ENCODE data around the gene MTG2.

MTG2 gene

GRCh38 chr20:62179162-62179504 lies 3.7 kb upstream of the MTG2 start:
- H3K4me3 ChIP-seq (ENCODE audit: control insufficient read depth, low read depth, low read length), result no peak overlapping the region
- no peak for TF ChIP-seq CTCF (IDR thresholded peaks at IDR 0.05; ENCODE audit: control insufficient read depth, insufficient read depth, low read depth, low read length, missing control alignments)
- no peak for DNase-seq (ENCODE audit: low read depth)

GRCh38 chr20:62181808-62182207 lies 1.0 kb upstream of the MTG2 start:
- TF ChIP-seq CTCF (IDR thresholded peaks at IDR 0.05; ENCODE audit: control insufficient read depth, insufficient read depth, low read depth, low read length, missing control alignments), result no peak
- H3K4me3 ChIP-seq (ENCODE audit: control insufficient read depth, low read depth, low read length), result no peak overlapping the region; the same call in 1 of the 2 replicates
- DNase-seq (ENCODE audit: low read depth), result no peak

GRCh38 chr20:62183426-62184142 lies 756 bp downstream of the MTG2 start:
- no peak for DNase-seq (ENCODE audit: low read depth)
- peak overlapping the region; percentile 84 for H3K4me3 ChIP-seq (ENCODE audit: control insufficient read depth, low read depth, low read length)
- no peak for TF ChIP-seq CTCF (IDR thresholded peaks at IDR 0.05; ENCODE audit: control insufficient read depth, insufficient read depth, low read depth, low read length, missing control alignments)

- no peak for TF ChIP-seq CTCF (IDR thresholded peaks at IDR 0.05; ENCODE audit: control insufficient read depth, insufficient read depth, low read depth, low read length, missing control alignments)
- H3K4me3 ChIP-seq (ENCODE audit: control insufficient read depth, low read depth, low read length), result no peak overlapping the region
- no peak for DNase-seq (ENCODE audit: low read depth)
Observed at GRCh38 chr20:62186096-62186426, 3.2 kb downstream of the MTG2 start.

GRCh38 chr20:62186887-62187866 lies 4.3 kb downstream of the MTG2 start:
- no peak overlapping the region for H3K4me3 ChIP-seq (ENCODE audit: control insufficient read depth, low read depth, low read length)
- DNase-seq (ENCODE audit: low read depth), result no peak
- TF ChIP-seq CTCF (IDR thresholded peaks at IDR 0.05; ENCODE audit: control insufficient read depth, insufficient read depth, low read depth, low read length, missing control alignments), result no peak

GRCh38 chr20:62190639-62191411 lies 8.0 kb downstream of the MTG2 start:
- DNase-seq (ENCODE audit: low read depth), result no peak
- no peak for TF ChIP-seq CTCF (IDR thresholded peaks at IDR 0.05; ENCODE audit: control insufficient read depth, insufficient read depth, low read depth, low read length, missing control alignments)
- no peak overlapping the region for H3K4me3 ChIP-seq (ENCODE audit: control insufficient read depth, low read depth, low read length)

Data from AG09309 (cell line).